HG02870 (cell line): ENCODE data around the gene COX7A1.
"Not testable (repeated sequence)": the region's sequence is repeated elsewhere in the genome, so short reads cannot be mapped to it uniquely, and the experiment has no call there.

Experiments
- ATAC-seq: cut with Tn5 transposase; IDR thresholded peaks from one replicate; pipeline ENCODE4 v1.9.1; 2021; ENCODE audit warnings: mild to moderate bottlenecking, moderate library complexity; ENCODE audit not compliant: unreplicated experiment

The COX7A1 gene

DNA sequence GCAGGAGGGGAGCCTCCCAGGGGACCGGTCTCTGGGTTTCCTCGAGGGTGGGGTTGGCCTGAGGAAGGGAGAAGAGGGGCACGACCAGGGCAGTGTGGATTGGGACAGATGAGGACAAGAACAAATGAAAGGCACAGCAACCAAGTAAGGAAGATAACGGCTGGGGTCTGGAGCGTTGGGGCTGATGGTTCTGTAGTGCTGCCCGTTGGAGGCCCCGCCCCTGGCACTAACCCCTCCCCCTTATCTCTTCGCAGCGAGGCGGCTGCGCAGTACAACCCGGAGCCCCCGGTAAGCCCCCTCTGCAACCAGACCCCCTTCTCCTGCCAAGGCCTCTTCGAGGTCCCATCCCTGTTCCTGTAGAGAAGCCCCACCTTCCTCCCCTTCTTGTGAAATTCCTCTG, 10.2 kb downstream of the COX7A1 start:
- no peak for ATAC-seq

GRCh38 chr19:36141039-36141927, 11.0 kb downstream of the COX7A1 start:
- ATAC-seq: peak; percentile 36

DNA sequence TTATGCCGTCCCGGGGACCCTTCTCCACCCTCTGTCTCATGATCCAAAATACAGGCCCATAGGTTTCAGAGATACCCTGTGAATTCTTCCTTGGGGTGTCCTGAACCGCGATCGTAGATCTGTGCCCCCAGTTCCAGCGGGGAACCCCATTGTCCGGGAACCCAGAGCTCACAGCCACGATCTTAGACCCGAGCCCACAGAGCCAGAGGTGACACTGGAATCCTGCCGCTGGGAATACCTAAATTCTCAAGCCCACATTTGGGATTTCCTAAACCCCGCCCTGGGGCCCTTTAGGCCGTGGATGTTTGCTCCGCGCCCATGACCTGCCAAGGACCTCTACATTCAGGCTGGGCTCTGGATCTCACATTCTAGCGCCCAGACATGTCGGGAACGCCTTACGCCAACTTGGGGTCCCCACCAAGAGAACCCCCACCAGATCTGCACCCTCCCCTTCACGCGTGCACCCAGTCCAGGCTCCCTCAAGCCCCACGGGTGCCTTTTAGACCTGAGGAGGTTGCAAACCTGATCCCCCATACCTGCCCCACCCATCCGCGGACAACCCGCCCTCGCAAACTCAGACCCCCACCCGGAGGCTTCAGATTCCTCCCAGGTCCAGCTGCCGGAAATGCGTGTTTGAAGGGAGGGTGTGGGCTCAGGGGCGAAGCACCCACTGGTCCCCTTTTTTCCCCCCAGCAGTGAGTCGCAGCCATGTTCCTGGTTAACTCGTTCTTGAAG, 11.8 kb downstream of the COX7A1 start:
- no peak for ATAC-seq

- peak; percentile 79 for ATAC-seq
Observed at GRCh38 chr19:36139473-36140303, 12.6 kb downstream of the COX7A1 start, which contains the start of gene CAPNS1. TSS of gene CAPNS1 (plus strand) at chr19:36140066. CDS start at chr19:36141012, 946 bp downstream.

GRCh38 chr19:36139120-36139472, 13.2 kb downstream of the COX7A1 start:
- ATAC-seq: no peak

- ATAC-seq: no peak
Observed at GRCh38 chr19:36136964-36137686, 15.1 kb downstream of the COX7A1 start.

DNA sequence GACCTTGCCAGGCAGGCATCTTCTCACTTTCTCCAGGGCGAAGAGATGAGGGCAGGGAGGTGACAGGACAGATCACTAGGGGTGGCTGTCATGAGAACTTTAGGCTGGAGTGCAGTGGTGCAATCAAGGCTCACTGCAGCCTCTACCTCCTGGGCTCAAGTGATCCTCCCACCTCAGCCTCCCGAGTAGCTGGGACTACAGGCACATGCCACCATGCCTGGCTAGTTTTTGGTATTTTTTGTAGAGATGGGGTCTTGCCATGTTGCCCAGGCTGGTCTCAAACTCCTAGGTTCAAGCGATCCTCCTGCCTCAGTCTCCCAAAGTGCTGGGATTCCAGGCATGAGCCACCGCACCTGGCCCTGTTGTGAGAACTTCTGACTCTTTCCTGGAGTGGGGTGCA, 17.4 kb downstream of the COX7A1 start:
- ATAC-seq: not testable (repeated sequence)

DNA sequence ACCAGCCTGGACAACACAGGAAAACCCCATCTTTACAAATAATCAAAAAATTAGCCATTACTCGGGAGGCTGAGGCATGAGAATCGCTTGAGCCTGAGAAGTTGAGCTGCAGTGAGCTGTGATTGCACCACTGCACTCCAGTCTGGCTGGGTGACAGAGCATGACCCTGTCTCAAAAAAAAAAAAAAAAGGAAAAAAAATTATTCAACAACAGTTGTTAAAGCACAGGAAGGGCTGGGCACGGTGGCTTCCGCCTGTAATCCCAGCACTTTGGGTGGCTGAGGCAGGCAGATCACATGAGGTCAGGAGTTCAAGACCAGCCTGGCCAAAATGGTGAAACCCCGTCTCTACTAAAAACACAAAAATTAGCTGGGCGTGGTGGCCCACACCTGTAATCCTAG, 21.0 kb downstream of the COX7A1 start:
- not testable (repeated sequence) for ATAC-seq

DNA sequence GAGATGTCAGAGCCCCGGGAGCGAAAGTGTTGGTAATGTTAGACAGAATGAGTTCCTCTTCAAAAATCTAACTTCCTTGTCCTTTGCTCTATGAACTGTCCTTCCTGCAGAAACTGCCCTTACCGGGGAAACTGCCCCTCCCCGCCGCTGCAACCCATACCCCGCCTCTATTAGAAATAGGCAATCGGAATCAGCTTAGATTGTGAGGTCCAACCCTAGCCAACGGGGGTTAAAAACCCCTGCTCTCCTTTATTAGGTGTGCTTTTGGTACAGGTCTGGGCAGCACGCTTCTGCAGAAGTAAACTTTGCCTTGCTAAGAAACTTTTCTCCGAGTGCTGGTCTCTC, 23.9 kb downstream of the COX7A1 start:
- no peak for ATAC-seq

DNA sequence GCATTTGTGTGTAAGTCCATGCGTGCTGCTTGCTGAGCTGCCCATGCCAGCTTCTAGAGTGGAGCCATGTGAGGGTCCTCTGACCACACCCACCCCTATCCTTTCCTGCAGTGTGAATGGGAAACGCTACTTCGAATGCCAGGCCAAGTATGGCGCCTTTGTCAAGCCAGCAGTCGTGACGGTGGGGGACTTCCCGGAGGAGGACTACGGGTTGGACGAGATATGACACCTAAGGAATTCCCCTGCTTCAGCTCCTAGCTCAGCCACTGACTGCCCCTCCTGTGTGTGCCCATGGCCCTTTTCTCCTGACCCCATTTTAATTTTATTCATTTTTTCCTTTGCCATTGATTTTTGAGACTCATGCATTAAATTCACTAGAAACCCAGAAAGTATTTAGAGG, 26.7 kb downstream of the COX7A1 start:
- ATAC-seq: no peak

DNA sequence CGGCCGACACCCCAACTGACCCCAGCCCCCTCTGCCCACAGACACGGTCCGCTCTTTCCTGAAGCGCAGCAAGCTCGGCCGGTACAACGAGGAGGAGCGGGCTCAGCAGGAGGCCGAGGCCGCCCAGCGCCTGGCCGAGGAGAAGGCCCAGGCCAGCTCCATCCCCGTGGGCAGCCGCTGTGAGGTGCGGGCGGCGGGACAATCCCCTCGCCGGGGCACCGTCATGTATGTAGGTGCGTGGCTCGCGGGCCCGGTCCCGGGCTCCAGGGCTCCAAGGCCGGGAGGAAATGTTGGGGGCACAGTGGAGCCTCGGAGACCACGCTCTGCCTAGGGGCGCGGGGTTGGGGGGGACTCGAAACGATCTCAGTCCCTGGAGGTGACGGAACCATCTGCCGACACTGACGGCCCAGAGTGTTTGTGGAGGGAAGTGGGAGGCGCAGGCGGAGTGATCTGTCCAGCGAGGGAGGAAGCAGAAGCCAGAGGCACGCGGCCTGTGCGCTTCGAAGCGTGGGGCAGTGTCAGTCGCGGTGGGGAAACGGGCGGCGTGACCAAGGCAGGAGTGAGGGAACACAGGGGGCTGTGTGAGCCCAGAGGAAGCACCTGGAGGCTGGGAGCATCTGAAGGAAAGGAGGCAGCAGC, 30.6 kb downstream of the COX7A1 start:
- no peak for ATAC-seq

DNA sequence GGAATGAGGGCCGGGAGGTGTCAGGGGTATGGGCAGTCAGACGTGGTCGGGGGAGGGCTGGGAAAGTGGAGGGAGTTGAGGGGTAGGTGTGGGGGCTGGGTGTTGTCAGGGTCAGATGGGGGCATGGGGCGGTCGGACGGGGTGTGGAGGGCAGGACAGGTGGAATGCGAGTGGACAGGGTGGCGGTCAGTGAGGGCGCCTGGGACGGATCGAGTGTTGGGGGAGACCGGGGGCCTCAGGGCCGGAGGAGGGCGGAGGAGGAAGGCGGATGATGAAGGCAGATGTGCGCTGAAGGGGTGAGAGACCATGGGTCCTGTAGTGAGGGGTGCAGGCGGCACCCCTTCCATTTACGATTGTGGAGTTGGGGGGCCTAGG, 31.3 kb downstream of the COX7A1 start:
- no peak for ATAC-seq

GRCh38 chr19:36120092-36120983, 31.9 kb downstream of the COX7A1 start:
- ATAC-seq: no peak

- ATAC-seq: no peak
Observed at GRCh38 chr19:36116344-36116637, 36.0 kb downstream of the COX7A1 start.

DNA sequence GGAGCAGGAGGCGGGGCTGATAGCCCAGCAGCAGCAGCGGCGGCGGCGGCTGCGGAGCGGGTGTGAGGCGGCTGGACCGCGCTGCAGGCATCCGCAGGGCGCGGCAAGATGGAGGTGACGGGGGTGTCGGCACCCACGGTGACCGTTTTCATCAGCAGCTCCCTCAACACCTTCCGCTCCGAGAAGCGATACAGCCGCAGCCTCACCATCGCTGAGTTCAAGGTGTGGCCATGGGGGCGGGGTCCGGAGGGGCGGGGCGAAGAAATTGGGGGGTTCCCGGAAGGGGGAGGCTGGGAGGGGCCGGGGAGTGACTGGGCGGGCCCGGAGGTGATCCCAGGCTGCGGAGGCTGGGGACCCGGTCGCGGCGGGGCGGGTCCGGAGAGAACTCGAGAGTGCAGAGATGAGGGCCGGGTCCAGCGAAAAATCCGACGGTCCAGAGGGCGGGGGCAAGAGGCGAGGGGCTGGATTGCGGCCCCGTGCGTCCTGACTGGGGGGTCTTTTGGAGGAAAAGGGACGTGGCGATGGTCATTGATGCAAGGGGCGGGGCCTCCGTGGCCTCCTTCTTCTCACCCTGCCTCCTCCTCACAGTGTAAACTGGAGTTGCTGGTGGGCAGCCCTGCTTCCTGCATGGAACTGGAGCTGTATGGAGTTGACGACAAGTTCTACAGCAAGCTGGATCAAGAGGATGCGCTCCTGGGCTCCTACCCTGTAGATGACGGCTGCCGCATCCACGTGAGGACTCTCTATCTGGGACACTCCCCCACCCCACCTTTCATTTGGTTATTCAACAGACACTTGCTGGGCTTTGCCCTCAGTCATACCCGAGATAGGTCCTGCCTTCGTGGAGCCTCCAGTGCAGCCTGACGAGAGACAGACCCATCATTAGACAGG, 36.5 kb downstream of the COX7A1 start, which contains the start of gene TBCB:
TBCB (plus strand) TSS at position 16 of the 891 bp plus-strand sequence; CDS start at position 109, 93 bp downstream.
- peak; percentile 22 for ATAC-seq

DNA sequence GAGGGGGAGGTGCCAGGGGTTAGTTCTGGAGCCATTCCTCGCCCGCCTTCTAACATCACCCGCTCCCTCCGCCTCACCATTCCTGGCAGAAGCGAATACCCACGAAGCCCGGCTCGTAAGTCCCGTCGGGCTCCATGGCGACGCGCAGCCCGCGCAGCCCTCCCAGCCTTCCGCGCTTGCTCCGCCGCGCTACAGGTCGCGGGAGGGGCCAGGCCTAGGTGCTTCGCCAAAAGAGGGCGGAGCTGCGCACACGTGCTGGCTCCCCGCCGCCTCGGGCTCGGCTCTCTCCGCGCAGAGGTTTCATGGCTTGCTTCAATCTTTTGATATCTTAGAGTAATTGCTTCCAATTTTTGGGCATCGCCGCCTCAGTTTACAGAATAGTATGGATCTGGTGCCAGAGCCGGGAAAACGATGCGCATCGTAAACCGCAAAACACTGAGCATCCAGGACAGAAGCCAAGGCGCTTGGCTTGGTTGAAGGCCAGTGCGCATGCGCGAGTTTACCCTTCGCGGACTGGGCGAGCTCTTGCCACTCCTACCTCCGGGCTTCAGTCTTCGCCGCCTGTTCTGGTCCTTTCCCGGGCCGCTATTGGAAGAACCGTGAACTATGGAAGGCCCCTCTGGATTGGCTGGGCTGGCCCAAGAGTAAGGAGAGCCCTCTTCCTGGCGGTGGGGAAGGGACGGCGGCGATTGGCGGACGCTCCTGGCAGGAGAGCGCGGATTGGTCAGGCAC, 37.4 kb downstream of the COX7A1 start, which contains the start of gene POLR2I:
POLR2I (minus strand) TSS at position 155 of the 732 bp plus-strand sequence; CDS start at position 136, 19 bp downstream.
- peak; percentile 84 for ATAC-seq
